Keratinocyte (primary cell): ENCODE data around the gene UBQLN4. TPM values are rescaled to one million over a fixed set of nuclear protein-coding genes. Genes with fewer than 3 reads are reported as not detected.

Experiments used
- DNase-seq: peaks from one replicate; pipeline ENCODE4 v3.0.0-alpha.2; 2011; ENCODE audit warnings: low read depth, missing footprints, low spot score
- FAIRE-seq: peaks from 2 replicates; lab custom pipeline; 2011; peaks lifted over from hg19 to GRCh38; lab: Jason Lieb, UNC
- H2AFZ ChIP-seq: 2 replicates; pipeline ENCODE4 v1.6.0; 2012; ENCODE audit warnings: low read length, control low read depth, inconsistent platforms; ENCODE audit not compliant: control insufficient read depth
- H3K27ac ChIP-seq: 2 replicates; pipeline ENCODE4 v1.5.1; 2011; ENCODE audit warnings: low read length; ENCODE audit not compliant: control insufficient read depth, insufficient read depth
- H3K27me3 ChIP-seq: 3 replicates; pipeline ENCODE4 v1.6.0; 2011; ENCODE audit warnings: low read length; ENCODE audit not compliant: control insufficient read depth, insufficient read depth; ENCODE audit errors: extremely low read depth
- H3K36me3 ChIP-seq, 2 experiments: 2 replicates in 1 of 2; 3 replicates in 1 of 2; pipeline ENCODE4 v1.5.1; 2011; ENCODE audit warnings: low read length in 2 of 2, mild to moderate bottlenecking in 1 of 2; ENCODE audit not compliant: control insufficient read depth in 2 of 2, insufficient read depth in 2 of 2; ENCODE audit errors: extremely low read depth in 1 of 2
- H3K4me1 ChIP-seq: 3 replicates; pipeline ENCODE4 v1.5.1; 2011; ENCODE audit warnings: low read length; ENCODE audit not compliant: control insufficient read depth, insufficient read depth; ENCODE audit errors: extremely low read depth
- H3K4me2 ChIP-seq: 3 replicates; pipeline ENCODE4 v1.6.0; 2011; ENCODE audit warnings: low read depth, low read length; ENCODE audit not compliant: control insufficient read depth, insufficient read depth; ENCODE audit errors: extremely low read depth
- H3K4me3 ChIP-seq, 3 experiments: fragments of 200-600 bp in 1 of 3; sonication (generic) in 1 of 3; 2 replicates in 2 of 3; 3 replicates in 1 of 3; pipeline ENCODE4 v1.5.1; 2011 to 2016; ENCODE audit warnings: low read length in 3 of 3, mild to moderate bottlenecking in 3 of 3, control low read depth in 2 of 3, inconsistent platforms in 1 of 3, low read depth in 1 of 3, mixed read lengths in 1 of 3, mixed run types in 1 of 3, moderate library complexity in 1 of 3; ENCODE audit not compliant: control insufficient read depth in 2 of 3, insufficient read depth in 2 of 3; ENCODE audit errors: extremely low read depth in 1 of 3
- H3K79me2 ChIP-seq: 2 replicates; pipeline ENCODE4 v1.6.0; 2012; ENCODE audit warnings: low read length; ENCODE audit not compliant: control insufficient read depth, insufficient read depth
- H3K9ac ChIP-seq: 3 replicates; pipeline ENCODE4 v1.6.0; 2011; ENCODE audit warnings: low read length; ENCODE audit not compliant: control insufficient read depth, insufficient read depth; ENCODE audit errors: extremely low read depth
- H3K9me1 ChIP-seq: 3 replicates; pipeline ENCODE4 v1.6.0; 2011; ENCODE audit warnings: low read length; ENCODE audit not compliant: control insufficient read depth, insufficient read depth; ENCODE audit errors: extremely low read depth
- H3K9me3 ChIP-seq: 2 replicates; pipeline ENCODE4 v1.5.1; 2012; ENCODE audit warnings: low read depth, low read length; ENCODE audit not compliant: control insufficient read depth
- H4K20me1 ChIP-seq: 3 replicates; pipeline ENCODE4 v1.6.0; 2011; ENCODE audit warnings: low read length; ENCODE audit not compliant: control insufficient read depth, insufficient read depth; ENCODE audit errors: extremely low read depth
- EZH2 ChIP-seq: IDR thresholded peaks from one replicate; pipeline ENCODE4 v1.6.1; 2012; ENCODE audit warnings: inconsistent platforms, mild to moderate bottlenecking, low read length, moderate library complexity
- dilution Hi-C: fragments of 300-500 bp; cut with MboI; formaldehyde crosslinking; loops from one replicate; pipeline ENCODE4 v1.7.0; 2020; ENCODE audit warnings: low sequenced_read_pairs; ENCODE audit not compliant: extremely low pct_ligation_motif_present
- polyA plus RNA-seq, 5 experiments: library from polyadenylated mRNA; depleted of rRNA in 3 of 5; stranded (reverse) in 3 of 5; stranded (forward) in 1 of 5; unstranded in 1 of 5; fragments of >200 nt; gene quantifications; 1 replicate in 1 of 5; 2 replicates in 3 of 5; 3 replicates in 1 of 5; pipeline versions ENCODE4 v1.2.1 to v1.2.3, GENCODE V29; 2011 to 2012; ENCODE audit warnings: missing spikeins in 2 of 5, low read depth in 1 of 5, low replicate concordance in 1 of 5
- TF ChIP-seq, protein P1 (sequence below), 3 experiments: IDR thresholded peaks in 1 of 3; conservative IDR thresholded peaks in 1 of 3; optimal IDR thresholded peaks in 1 of 3; 2 replicates in 2 of 3; 3 replicates in 1 of 3; pipeline versions ENCODE3 to v1.5.1; 2011; ENCODE audit warnings: low read length in 3 of 3, mild to moderate bottlenecking in 3 of 3, moderate library complexity in 2 of 3, control low read depth in 1 of 3, inconsistent platforms in 1 of 3; ENCODE audit not compliant: insufficient read depth in 2 of 3; ENCODE audit errors: extremely low read depth in 1 of 3

Gene UBQLN4
- polyA plus RNA-seq, 1 donor (not counting 4 experiments of a cell fraction or from before 2014, with no cell fraction given): 35.8 TPM

DNA sequence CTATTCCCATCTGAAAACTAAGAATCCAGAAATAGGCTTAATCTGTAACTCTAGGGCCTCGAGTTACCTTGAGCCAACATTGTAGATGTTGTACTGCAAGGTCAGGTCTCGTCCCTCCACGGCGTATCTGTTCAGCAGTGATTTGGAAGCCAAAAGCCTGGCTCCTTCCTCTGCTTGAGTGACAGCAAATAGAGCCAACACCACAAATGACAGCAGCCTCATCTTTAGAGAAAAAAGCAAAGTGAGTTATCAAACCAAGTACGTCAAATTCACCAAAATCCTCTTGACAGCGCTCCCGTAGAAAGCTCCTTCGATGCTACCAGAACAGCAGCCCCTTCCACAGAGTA, 33.7 kb downstream of the UBQLN4 start:
- dilution Hi-C loops: no loop called here
- peak overlapping the region; percentile 80 for H3K9ac ChIP-seq
- H2AFZ ChIP-seq: no peak overlapping the region
- peaks cover 4% of the 10 kb centered on the region for H3K4me1 ChIP-seq
- H3K79me2 ChIP-seq: peaks cover 22% of the 10 kb centered on the region
- H3K9me3 ChIP-seq: no peaks in the 10 kb centered on the region
- no peaks in the 10 kb centered on the region for H3K9me1 ChIP-seq
- H3K27ac ChIP-seq: peak overlapping the region; percentile 51
- no peak for TF ChIP-seq EZH2
- TF ChIP-seq, protein P1, sequence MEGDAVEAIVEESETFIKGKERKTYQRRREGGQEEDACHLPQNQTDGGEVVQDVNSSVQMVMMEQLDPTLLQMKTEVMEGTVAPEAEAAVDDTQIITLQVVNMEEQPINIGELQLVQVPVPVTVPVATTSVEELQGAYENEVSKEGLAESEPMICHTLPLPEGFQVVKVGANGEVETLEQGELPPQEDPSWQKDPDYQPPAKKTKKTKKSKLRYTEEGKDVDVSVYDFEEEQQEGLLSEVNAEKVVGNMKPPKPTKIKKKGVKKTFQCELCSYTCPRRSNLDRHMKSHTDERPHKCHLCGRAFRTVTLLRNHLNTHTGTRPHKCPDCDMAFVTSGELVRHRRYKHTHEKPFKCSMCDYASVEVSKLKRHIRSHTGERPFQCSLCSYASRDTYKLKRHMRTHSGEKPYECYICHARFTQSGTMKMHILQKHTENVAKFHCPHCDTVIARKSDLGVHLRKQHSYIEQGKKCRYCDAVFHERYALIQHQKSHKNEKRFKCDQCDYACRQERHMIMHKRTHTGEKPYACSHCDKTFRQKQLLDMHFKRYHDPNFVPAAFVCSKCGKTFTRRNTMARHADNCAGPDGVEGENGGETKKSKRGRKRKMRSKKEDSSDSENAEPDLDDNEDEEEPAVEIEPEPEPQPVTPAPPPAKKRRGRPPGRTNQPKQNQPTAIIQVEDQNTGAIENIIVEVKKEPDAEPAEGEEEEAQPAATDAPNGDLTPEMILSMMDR (optimal IDR thresholded peaks at IDR 0.05 in 1 of 3, IDR thresholded peaks at IDR 0.05 in 1 of 3, conservative IDR thresholded peaks at IDR 0.05 in 1 of 3; ENCODE audit: extremely low read depth in 1 of 3, insufficient read depth in 2 of 3, low read length in 3 of 3): no peak
- H3K27me3 ChIP-seq: peaks cover under 1% of the 10 kb centered on the region
- H4K20me1 ChIP-seq: no peaks in the 10 kb centered on the region
- peak overlapping the region; percentile 69 for H3K4me2 ChIP-seq
- no peak for FAIRE-seq
- H3K36me3 ChIP-seq: peaks cover 3 to 14% of the 10 kb centered on the region in 2 experiments
- peak overlapping the region; percentile 70 to 76 (median 73) for H3K4me3 ChIP-seq
- DNase-seq: no peak

DNA sequence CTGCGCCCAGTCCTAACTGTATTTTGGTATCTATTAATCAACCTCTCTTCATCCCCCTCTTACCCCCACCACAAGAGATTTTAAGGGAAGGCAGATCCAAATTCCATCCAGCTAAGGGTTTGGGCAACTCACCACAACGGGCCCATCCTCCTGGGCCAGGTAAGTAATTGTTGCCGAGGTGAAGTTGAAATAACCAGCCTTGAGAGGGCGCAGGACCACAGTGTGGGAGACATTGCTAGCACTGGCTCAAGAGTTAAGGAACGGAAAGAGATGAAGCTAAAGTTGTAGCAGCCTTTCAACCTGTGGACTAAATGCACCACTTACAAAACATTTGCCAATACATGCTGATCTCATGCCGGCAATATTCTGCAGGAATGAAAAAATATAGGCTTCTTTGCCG, 38.8 kb downstream of the UBQLN4 start:
- no peak for FAIRE-seq
- no peak overlapping the region for H2AFZ ChIP-seq
- H3K9me1 ChIP-seq: no peaks in the 10 kb centered on the region
- no peak overlapping the region for H3K4me2 ChIP-seq
- peaks cover 24 to 25% of the 10 kb centered on the region in 2 experiments for H3K36me3 ChIP-seq
- TF ChIP-seq, protein P1 (optimal IDR thresholded peaks at IDR 0.05 in 1 of 3, IDR thresholded peaks at IDR 0.05 in 1 of 3, conservative IDR thresholded peaks at IDR 0.05 in 1 of 3; ENCODE audit: extremely low read depth in 1 of 3, insufficient read depth in 2 of 3, low read length in 3 of 3): no peak
- H3K27ac ChIP-seq: no peak overlapping the region
- no peak for DNase-seq
- no peaks in the 10 kb centered on the region for H4K20me1 ChIP-seq
- H3K79me2 ChIP-seq: peaks cover 17% of the 10 kb centered on the region
- no peak overlapping the region for H3K9ac ChIP-seq
- H3K9me3 ChIP-seq: no peaks in the 10 kb centered on the region
- H3K4me1 ChIP-seq: peaks cover 3% of the 10 kb centered on the region
- H3K27me3 ChIP-seq: no peaks in the 10 kb centered on the region
- H3K4me3 ChIP-seq: no peak overlapping the region
- dilution Hi-C loops: no loop called here
